ENCODE data around the gene COL6A5.
"Not testable (repeated sequence)": the region's sequence is repeated elsewhere in the genome, so short reads cannot be mapped to it uniquely, and the experiment has no call there.

The COL6A5 gene

GRCh38 chr3:130386604-130387263 is 41.3 kb downstream of the COL6A5 start:
- no peak for DNase-seq

GRCh38 chr3:130389743-130390478 is 44.4 kb downstream of the COL6A5 start:
- no peak for DNase-seq

- no peak for DNase-seq
Observed at GRCh38 chr3:130392266-130392665, 46.8 kb downstream of the COL6A5 start.

GRCh38 chr3:130393594-130393993 is 48.1 kb downstream of the COL6A5 start:
- no peak for DNase-seq

- DNase-seq, result no peak
Observed at GRCh38 chr3:130395331-130395730, 49.9 kb downstream of the COL6A5 start.

GRCh38 chr3:130395916-130396315 is 50.4 kb downstream of the COL6A5 start:
- no peak for DNase-seq

GRCh38 chr3:130404401-130404800 is 58.9 kb downstream of the COL6A5 start:
- DNase-seq, result no peak

- DNase-seq, result no peak
Observed at GRCh38 chr3:130405956-130406355, 60.5 kb downstream of the COL6A5 start.

GRCh38 chr3:130408253-130408652 is 62.8 kb downstream of the COL6A5 start:
- not testable (repeated sequence) for DNase-seq

- no peak for DNase-seq
Observed at GRCh38 chr3:130411320-130411719, 65.8 kb downstream of the COL6A5 start.

- DNase-seq, result no peak
Observed at GRCh38 chr3:130412991-130413560, 67.6 kb downstream of the COL6A5 start.

GRCh38 chr3:130414457-130414856 is 69.0 kb downstream of the COL6A5 start:
- no peak for DNase-seq

- DNase-seq, result no peak
Observed at GRCh38 chr3:130420466-130420865, 75.0 kb downstream of the COL6A5 start.

GRCh38 chr3:130423064-130423463 is 77.6 kb downstream of the COL6A5 start:
- no peak for DNase-seq

- DNase-seq, result no peak
Observed at GRCh38 chr3:130424837-130425236, 79.4 kb downstream of the COL6A5 start.

- no peak for DNase-seq
Observed at GRCh38 chr3:130425484-130425883, 80.0 kb downstream of the COL6A5 start.

GRCh38 chr3:130426206-130426605 is 80.7 kb downstream of the COL6A5 start:
- no peak for DNase-seq

GRCh38 chr3:130428871-130429712 is 83.6 kb downstream of the COL6A5 start:
- no peak for DNase-seq

GRCh38 chr3:130429713-130430023 is 84.2 kb downstream of the COL6A5 start:
- no peak for DNase-seq

GRCh38 chr3:130430266-130430665 is 84.8 kb downstream of the COL6A5 start:
- no peak for DNase-seq

GRCh38 chr3:130432086-130432485 is 86.6 kb downstream of the COL6A5 start:
- not testable (repeated sequence) for DNase-seq

GRCh38 chr3:130433306-130433705 is 87.8 kb downstream of the COL6A5 start:
- DNase-seq, result no peak

- no peak for DNase-seq
Observed at GRCh38 chr3:130442284-130442683, 96.8 kb downstream of the COL6A5 start.
